MM.1S (cell line): ENCODE data around the gene KCNJ15.

Experiments used
- EZH2phosphoT487 ChIP-seq: fragments of 300-600 bp; sonication (generic); IDR thresholded peaks from 2 replicates; pipeline ENCODE4 v1.6.1; 2018; ENCODE audit warnings: antibody characterized with exemption, low read length
- TF ChIP-seq, protein P1 (sequence below): fragments of 300-600 bp; sonication (generic); IDR thresholded peaks from 2 replicates; pipeline ENCODE4 v1.5.1; 2016; ENCODE audit warnings: antibody characterized with exemption, low read length, mixed read lengths

DNA sequence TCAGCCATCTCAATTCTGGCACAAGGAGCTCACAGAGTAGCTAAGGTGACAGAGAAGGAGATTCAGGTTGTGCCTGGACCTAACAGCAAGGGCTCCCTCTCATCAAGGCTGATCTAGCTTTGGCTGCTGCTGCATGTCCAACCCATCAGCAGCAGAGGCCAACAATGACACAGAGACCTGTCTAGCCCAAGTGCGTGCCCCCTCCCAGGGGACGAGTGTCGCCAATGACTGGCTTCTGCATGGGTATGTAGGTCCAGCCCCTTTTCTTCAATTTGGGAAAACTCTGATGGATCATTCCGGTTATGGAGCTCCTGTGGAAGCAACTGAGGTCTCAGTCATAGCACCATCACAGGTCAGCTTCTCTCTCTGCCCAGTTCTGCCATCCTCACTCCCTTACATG is 83.3 kb downstream of the KCNJ15 start:
- TF ChIP-seq, protein P1, sequence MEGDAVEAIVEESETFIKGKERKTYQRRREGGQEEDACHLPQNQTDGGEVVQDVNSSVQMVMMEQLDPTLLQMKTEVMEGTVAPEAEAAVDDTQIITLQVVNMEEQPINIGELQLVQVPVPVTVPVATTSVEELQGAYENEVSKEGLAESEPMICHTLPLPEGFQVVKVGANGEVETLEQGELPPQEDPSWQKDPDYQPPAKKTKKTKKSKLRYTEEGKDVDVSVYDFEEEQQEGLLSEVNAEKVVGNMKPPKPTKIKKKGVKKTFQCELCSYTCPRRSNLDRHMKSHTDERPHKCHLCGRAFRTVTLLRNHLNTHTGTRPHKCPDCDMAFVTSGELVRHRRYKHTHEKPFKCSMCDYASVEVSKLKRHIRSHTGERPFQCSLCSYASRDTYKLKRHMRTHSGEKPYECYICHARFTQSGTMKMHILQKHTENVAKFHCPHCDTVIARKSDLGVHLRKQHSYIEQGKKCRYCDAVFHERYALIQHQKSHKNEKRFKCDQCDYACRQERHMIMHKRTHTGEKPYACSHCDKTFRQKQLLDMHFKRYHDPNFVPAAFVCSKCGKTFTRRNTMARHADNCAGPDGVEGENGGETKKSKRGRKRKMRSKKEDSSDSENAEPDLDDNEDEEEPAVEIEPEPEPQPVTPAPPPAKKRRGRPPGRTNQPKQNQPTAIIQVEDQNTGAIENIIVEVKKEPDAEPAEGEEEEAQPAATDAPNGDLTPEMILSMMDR, result no peak
- TF ChIP-seq EZH2phosphoT487, result no peak
